ENCODE data around the gene PEAK1.

Gene PEAK1

GRCh38 chr15:77097248-77097721 lies 322.6 kb downstream of the PEAK1 start:
- Histone ChIP-seq H2BK120ac (ENCODE audit: low read depth, low read length) (no peak overlapping the region), H3K9me3 (ENCODE audit: control insufficient read depth, low read length) (no peaks in the 10 kb centered on the region), H3K4me1 (ENCODE audit: control insufficient read depth, insufficient read depth, low read depth, low read length) (peaks cover 1% of the 10 kb centered on the region), H4K8ac (ENCODE audit: low read length) (no peak overlapping the region), H3K4me3 (ENCODE audit: insufficient read depth in 1 of 2, low read depth in 1 of 2, low read length in 2 of 2) (no peak overlapping the region), H3K27ac (ENCODE audit: low read length, poor library complexity, severe bottlenecking) (no peak overlapping the region), H4K91ac (ENCODE audit: low read length) (no peak overlapping the region), H2AFZ (ENCODE audit: low read depth, low read length) (no peak overlapping the region), H3K36me3 (ENCODE audit: control insufficient read depth in 1 of 2, insufficient read depth in 2 of 2, low read depth in 1 of 2, low read length in 2 of 2) (peaks cover 0 to 3% of the 10 kb centered on the region in 2 experiments), H2BK12ac (ENCODE audit: low read length in 2 of 2) (no peak overlapping the region), H3K27me3 (ENCODE audit: control insufficient read depth in 1 of 2, insufficient read depth in 1 of 2, low read length in 2 of 2) (no peaks in the 10 kb centered on the region), H2AK5ac (ENCODE audit: low read length, severe bottlenecking) (no peak overlapping the region), H3K23ac (ENCODE audit: low read length in 2 of 2) (no peak overlapping the region), H3K18ac (ENCODE audit: low read depth in 1 of 2, low read length in 2 of 2) (no peak overlapping the region), H3K79me1 (replicated peaks; ENCODE audit: low read length, poor library complexity, severe bottlenecking) (no peaks in the 10 kb centered on the region), H2BK5ac (ENCODE audit: low read depth, low read length, poor library complexity, severe bottlenecking) (no peak overlapping the region), H3K4me2 (ENCODE audit: low read length, poor library complexity, severe bottlenecking) (no peak overlapping the region), H3K4ac (ENCODE audit: low read depth in 1 of 2, low read length in 2 of 2) (no peak overlapping the region), H3K9ac (ENCODE audit: low read length) (no peak overlapping the region), H3K14ac (ENCODE audit: low read length in 2 of 2) (no peak overlapping the region), H2BK15ac (ENCODE audit: low read depth, poor library complexity, severe bottlenecking) (no peak overlapping the region)
- DNase-seq: no peak
- 77% methylated on average over 7 of the region's 7 CpGs for WGBS

GRCh38 chr15:77096541-77096940 lies 323.4 kb downstream of the PEAK1 start:
- Histone ChIP-seq H3K36me3 (ENCODE audit: control insufficient read depth in 1 of 2, insufficient read depth in 2 of 2, low read depth in 1 of 2, low read length in 2 of 2) (peaks cover 0 to 3% of the 10 kb centered on the region in 2 experiments), H3K9ac (ENCODE audit: low read length) (no peak overlapping the region), H3K4me3 (ENCODE audit: insufficient read depth in 1 of 2, low read depth in 1 of 2, low read length in 2 of 2) (no peak overlapping the region), H2BK12ac (ENCODE audit: low read length in 2 of 2) (no peak overlapping the region), H2AFZ (ENCODE audit: low read depth, low read length) (no peak overlapping the region), H4K91ac (ENCODE audit: low read length) (no peak overlapping the region), H2BK120ac (ENCODE audit: low read depth, low read length) (no peak overlapping the region), H3K4me1 (ENCODE audit: control insufficient read depth, insufficient read depth, low read depth, low read length) (peaks cover 1% of the 10 kb centered on the region), H3K4me2 (ENCODE audit: low read length, poor library complexity, severe bottlenecking) (no peak overlapping the region), H2BK15ac (ENCODE audit: low read depth, poor library complexity, severe bottlenecking) (no peak overlapping the region), H3K79me1 (replicated peaks; ENCODE audit: low read length, poor library complexity, severe bottlenecking) (no peaks in the 10 kb centered on the region), H2BK5ac (ENCODE audit: low read depth, low read length, poor library complexity, severe bottlenecking) (no peak overlapping the region), H3K4ac (ENCODE audit: low read depth in 1 of 2, low read length in 2 of 2) (no peak overlapping the region), H3K23ac (ENCODE audit: low read length in 2 of 2) (no peak overlapping the region), H4K8ac (ENCODE audit: low read length) (no peak overlapping the region), H2AK5ac (ENCODE audit: low read length, severe bottlenecking) (no peak overlapping the region), H3K27ac (ENCODE audit: low read length, poor library complexity, severe bottlenecking) (no peak overlapping the region), H3K9me3 (ENCODE audit: control insufficient read depth, low read length) (no peaks in the 10 kb centered on the region), H3K27me3 (ENCODE audit: control insufficient read depth in 1 of 2, insufficient read depth in 1 of 2, low read length in 2 of 2) (no peaks in the 10 kb centered on the region), H3K18ac (ENCODE audit: low read depth in 1 of 2, low read length in 2 of 2) (no peak overlapping the region), H3K14ac (ENCODE audit: low read length in 2 of 2) (no peak overlapping the region)
- WGBS: 89% methylated on average over 7 of the region's 7 CpGs
- no peak for DNase-seq

GRCh38 chr15:77096138-77096537 lies 323.8 kb downstream of the PEAK1 start:
- no peak for DNase-seq
- Histone ChIP-seq H3K27ac (ENCODE audit: low read length, poor library complexity, severe bottlenecking) (no peak overlapping the region), H2AK5ac (ENCODE audit: low read length, severe bottlenecking) (no peak overlapping the region), H3K9me3 (ENCODE audit: control insufficient read depth, low read length) (no peaks in the 10 kb centered on the region), H3K4me2 (ENCODE audit: low read length, poor library complexity, severe bottlenecking) (no peak overlapping the region), H4K8ac (ENCODE audit: low read length) (no peak overlapping the region), H3K27me3 (ENCODE audit: control insufficient read depth in 1 of 2, insufficient read depth in 1 of 2, low read length in 2 of 2) (no peaks in the 10 kb centered on the region), H2BK15ac (ENCODE audit: low read depth, poor library complexity, severe bottlenecking) (no peak overlapping the region), H3K4me1 (ENCODE audit: control insufficient read depth, insufficient read depth, low read depth, low read length) (peaks cover 1% of the 10 kb centered on the region), H2AFZ (ENCODE audit: low read depth, low read length) (no peak overlapping the region), H3K18ac (ENCODE audit: low read depth in 1 of 2, low read length in 2 of 2) (no peak overlapping the region), H3K4ac (ENCODE audit: low read depth in 1 of 2, low read length in 2 of 2) (no peak overlapping the region), H3K23ac (ENCODE audit: low read length in 2 of 2) (no peak overlapping the region), H4K91ac (ENCODE audit: low read length) (no peak overlapping the region), H3K14ac (ENCODE audit: low read length in 2 of 2) (no peak overlapping the region), H2BK5ac (ENCODE audit: low read depth, low read length, poor library complexity, severe bottlenecking) (no peak overlapping the region), H3K9ac (ENCODE audit: low read length) (no peak overlapping the region), H3K4me3 (ENCODE audit: insufficient read depth in 1 of 2, low read depth in 1 of 2, low read length in 2 of 2) (no peak overlapping the region), H2BK12ac (ENCODE audit: low read length in 2 of 2) (no peak overlapping the region), H2BK120ac (ENCODE audit: low read depth, low read length) (no peak overlapping the region), H3K36me3 (ENCODE audit: control insufficient read depth in 1 of 2, insufficient read depth in 2 of 2, low read depth in 1 of 2, low read length in 2 of 2) (peaks cover 0 to 3% of the 10 kb centered on the region in 2 experiments), H3K79me1 (replicated peaks; ENCODE audit: low read length, poor library complexity, severe bottlenecking) (no peaks in the 10 kb centered on the region)
- WGBS: 77% methylated on average over 4 of the region's 4 CpGs

- Histone ChIP-seq H3K18ac (ENCODE audit: low read depth in 1 of 2, low read length in 2 of 2) (no peak overlapping the region), H2BK120ac (ENCODE audit: low read depth, low read length) (no peak overlapping the region), H3K23ac (ENCODE audit: low read length in 2 of 2) (no peak overlapping the region), H3K9ac (ENCODE audit: low read length) (no peak overlapping the region), H3K4ac (ENCODE audit: low read depth in 1 of 2, low read length in 2 of 2) (no peak overlapping the region), H3K36me3 (ENCODE audit: control insufficient read depth in 1 of 2, insufficient read depth in 2 of 2, low read depth in 1 of 2, low read length in 2 of 2) (peaks cover 0 to 3% of the 10 kb centered on the region in 2 experiments), H3K9me3 (ENCODE audit: control insufficient read depth, low read length) (no peaks in the 10 kb centered on the region), H3K27ac (ENCODE audit: low read length, poor library complexity, severe bottlenecking) (no peak overlapping the region), H3K4me3 (ENCODE audit: insufficient read depth in 1 of 2, low read depth in 1 of 2, low read length in 2 of 2) (no peak overlapping the region), H2AFZ (ENCODE audit: low read depth, low read length) (no peak overlapping the region), H2BK5ac (ENCODE audit: low read depth, low read length, poor library complexity, severe bottlenecking) (no peak overlapping the region), H4K91ac (ENCODE audit: low read length) (no peak overlapping the region), H3K79me1 (replicated peaks; ENCODE audit: low read length, poor library complexity, severe bottlenecking) (no peaks in the 10 kb centered on the region), H4K8ac (ENCODE audit: low read length) (no peak overlapping the region), H3K27me3 (ENCODE audit: control insufficient read depth in 1 of 2, insufficient read depth in 1 of 2, low read length in 2 of 2) (no peaks in the 10 kb centered on the region), H3K4me1 (ENCODE audit: control insufficient read depth, insufficient read depth, low read depth, low read length) (peaks cover 1% of the 10 kb centered on the region), H3K14ac (ENCODE audit: low read length in 2 of 2) (no peak overlapping the region), H2BK15ac (ENCODE audit: low read depth, poor library complexity, severe bottlenecking) (no peak overlapping the region), H3K4me2 (ENCODE audit: low read length, poor library complexity, severe bottlenecking) (no peak overlapping the region), H2AK5ac (ENCODE audit: low read length, severe bottlenecking) (no peak overlapping the region), H2BK12ac (ENCODE audit: low read length in 2 of 2) (no peak overlapping the region)
- WGBS: 74% methylated on average over 7 of the region's 11 CpGs
- no peak for DNase-seq
Measured at GRCh38 chr15:77094397-77095030, 325.4 kb downstream of the PEAK1 start.

Data from mesenchymal stem cell (in vitro differentiated cells and primary cell).